Muscle of leg (tissue), 11 donors: ENCODE measurements around the gene AQP6. TPM values are rescaled to one million over a fixed set of nuclear protein-coding genes. Genes with fewer than 3 reads are reported as not detected.

Source experiments
- DNase-seq: peaks from one replicate; pipeline ENCODE4 v3.0.0; 2013
- H3K27ac ChIP-seq: one replicate; pipeline ENCODE4 v1.5.1; 2013; ENCODE audit warnings: mild to moderate bottlenecking, low read length, control low read depth
- H3K27me3 ChIP-seq: one replicate; pipeline ENCODE4 v1.6.1; 2013; ENCODE audit warnings: low read length; ENCODE audit not compliant: control insufficient read depth, insufficient read depth
- H3K36me3 ChIP-seq: one replicate; pipeline ENCODE4 v1.6.1; 2013; ENCODE audit warnings: low read length; ENCODE audit not compliant: control insufficient read depth, insufficient read depth
- H3K4me1 ChIP-seq: one replicate; pipeline ENCODE4 v1.6.1; 2013; ENCODE audit warnings: low read length; ENCODE audit not compliant: control insufficient read depth, insufficient read depth
- H3K4me3 ChIP-seq: one replicate; pipeline ENCODE4 v1.5.1; 2013; ENCODE audit warnings: low read length, control low read depth
- H3K9me3 ChIP-seq: replicated peaks from 2 replicates; pipeline ENCODE4 v1.6.1; 2013; ENCODE audit warnings: low read depth, low read length; ENCODE audit not compliant: control insufficient read depth
- WGBS: methylation state at CpG from one replicate; pipeline ENCODE4 v1.1.5; 2013; ENCODE audit warnings: missing lambda C conversion rate; ENCODE audit not compliant: insufficient coverage; 5-methylcytosine and 5-hydroxymethylcytosine counted together
- polyA plus RNA-seq, 8 donors: library from polyadenylated mRNA; unstranded; fragments of 120-200 nt; gene quantifications; one replicate each; pipeline versions ENCODE4 v1.2.1 to v1.2.3, GENCODE V29; 2013; ENCODE audit warnings: inconsistent platforms in 1 of 8, low replicate concordance in 1 of 8; ENCODE audit not compliant: insufficient read length in 8 of 8, insufficient read depth in 1 of 8
- total RNA-seq: library from RNA; stranded (reverse); fragments of 120-200 nt; gene quantifications from one replicate; pipeline ENCODE4 v1.2.4, GENCODE V29; 2013

The AQP6 gene
- total and polyA plus RNA-seq, 9 donors = 0.09 to 0.31 (median 0.14) TPM

DNA sequence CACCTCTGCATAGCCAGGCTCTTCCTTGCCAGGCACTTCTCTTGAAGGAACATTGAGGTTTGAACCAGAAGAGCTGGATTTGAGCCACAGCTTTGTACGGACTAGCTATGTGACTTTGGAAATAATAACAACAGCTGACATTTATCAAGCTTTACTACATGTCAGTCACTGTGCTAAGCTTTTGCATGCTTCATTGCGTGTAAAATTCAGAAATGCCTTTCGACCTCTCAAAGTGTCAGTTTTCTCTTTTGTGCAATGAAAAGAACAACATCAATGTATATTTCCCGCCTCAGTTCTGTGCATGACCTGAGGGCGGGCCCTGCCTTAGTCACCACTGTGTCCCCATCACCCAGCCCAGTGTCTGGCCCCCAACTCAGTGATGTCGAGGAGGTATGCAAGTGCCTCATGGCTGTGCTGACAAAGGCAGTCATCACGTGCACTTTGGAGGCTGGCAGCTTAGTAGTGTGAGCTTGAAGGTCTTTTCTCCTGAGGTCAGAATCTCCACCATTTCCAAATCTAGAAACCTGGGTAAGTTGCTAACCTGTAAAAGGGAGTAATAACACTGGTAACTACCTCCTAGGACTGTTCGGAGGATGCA, 40.1 kb upstream of the AQP6 start:
- Histone ChIP-seq H3K36me3 (no peaks in the 10 kb centered on the region), H3K27me3 (peaks cover 2% of the 10 kb centered on the region), H3K27ac (no peak overlapping the region), H3K4me3 (no peak overlapping the region), H3K9me3 (no peaks in the 10 kb centered on the region), H3K4me1 (no peaks in the 10 kb centered on the region)
- WGBS = 87% methylated on average over 4 of the region's 8 CpGs
- no peak for DNase-seq

DNA sequence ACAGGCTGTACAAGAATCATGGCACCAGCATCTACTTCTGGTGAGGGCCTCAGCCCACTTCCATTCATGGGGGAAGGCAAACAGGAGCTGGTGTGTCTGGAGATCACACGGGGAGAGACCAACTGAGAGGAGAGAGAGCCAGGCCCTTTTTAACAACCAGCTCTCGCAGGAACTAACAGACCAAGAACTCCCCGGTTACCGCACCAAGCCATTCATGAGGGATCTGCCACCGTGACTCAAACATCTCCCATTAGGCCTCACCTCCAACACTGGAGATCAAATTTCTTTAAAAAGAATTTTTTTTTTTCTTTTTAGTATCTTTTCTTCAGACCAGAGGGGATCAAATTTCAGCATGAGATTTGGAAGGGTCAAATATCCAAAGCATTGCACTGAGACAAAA, 39.0 kb upstream of the AQP6 start:
- H3K27ac ChIP-seq = no peak overlapping the region
- H3K4me3 ChIP-seq = no peak overlapping the region
- WGBS = 50% methylated on average over 5 of the region's 5 CpGs
- H3K4me1 ChIP-seq = no peaks in the 10 kb centered on the region
- H3K36me3 ChIP-seq = no peaks in the 10 kb centered on the region
- peaks cover 2% of the 10 kb centered on the region for H3K27me3 ChIP-seq
- no peak for DNase-seq
- H3K9me3 ChIP-seq = no peaks in the 10 kb centered on the region

DNA sequence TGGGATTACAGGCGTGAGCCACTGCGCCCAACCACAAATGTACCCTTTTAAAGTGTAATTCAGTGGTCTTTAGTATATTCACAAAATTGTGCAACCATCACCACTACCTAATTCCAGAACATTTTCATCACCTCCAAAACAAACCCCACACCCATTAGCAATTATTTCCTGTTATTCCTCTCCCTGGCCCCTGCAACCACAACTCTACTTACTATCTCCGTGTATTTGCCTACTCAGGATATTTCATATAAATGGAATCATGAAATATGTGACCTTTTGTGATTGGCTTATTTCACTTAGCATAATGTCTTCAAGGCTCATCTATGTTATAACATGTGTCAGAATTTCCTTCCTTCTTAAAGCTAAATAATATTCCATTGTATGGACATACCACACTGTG, 38.2 kb upstream of the AQP6 start:
- Histone ChIP-seq H3K4me3 (no peak overlapping the region), H3K27ac (no peak overlapping the region), H3K9me3 (no peaks in the 10 kb centered on the region), H3K27me3 (no peaks in the 10 kb centered on the region), H3K36me3 (no peaks in the 10 kb centered on the region), H3K4me1 (no peaks in the 10 kb centered on the region)
- DNase-seq = no peak
- no CpG with 5 or more reads among the region's 3 CpGs for WGBS

DNA sequence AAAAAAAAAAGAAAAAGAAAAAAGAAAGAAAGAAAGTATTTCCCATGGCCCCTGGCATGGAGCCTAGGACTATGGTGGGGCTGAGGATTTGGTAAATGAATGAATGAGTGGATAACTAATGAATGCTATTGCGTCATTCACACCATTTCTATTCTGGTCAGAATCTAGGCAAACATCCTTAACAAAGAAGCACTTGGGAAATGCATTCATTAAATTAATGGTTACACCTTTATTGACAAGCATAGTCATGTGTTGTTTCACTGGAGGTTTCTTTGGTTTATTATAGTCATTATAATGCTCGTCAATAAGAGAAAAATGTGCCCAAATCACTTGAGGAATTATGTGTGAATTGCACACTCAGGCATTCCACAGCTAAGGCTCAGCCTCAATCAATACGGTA, 35.8 kb upstream of the AQP6 start:
- no CpG with 5 or more reads among the region's 3 CpGs for WGBS
- H3K4me1 ChIP-seq = no peaks in the 10 kb centered on the region
- no peaks in the 10 kb centered on the region for H3K27me3 ChIP-seq
- no peak for DNase-seq
- H3K9me3 ChIP-seq = no peaks in the 10 kb centered on the region
- H3K4me3 ChIP-seq = no peak overlapping the region
- H3K36me3 ChIP-seq = no peaks in the 10 kb centered on the region
- H3K27ac ChIP-seq = no peak overlapping the region

GRCh38 chr12:49937639-49938300, 35.0 kb upstream of the AQP6 start:
- 76% methylated on average over 5 of the region's 8 CpGs for WGBS
- Histone ChIP-seq H3K4me3 (no peak overlapping the region), H3K27me3 (no peaks in the 10 kb centered on the region), H3K9me3 (no peaks in the 10 kb centered on the region), H3K27ac (no peak overlapping the region), H3K36me3 (no peaks in the 10 kb centered on the region), H3K4me1 (no peaks in the 10 kb centered on the region)
- no peak for DNase-seq

DNA sequence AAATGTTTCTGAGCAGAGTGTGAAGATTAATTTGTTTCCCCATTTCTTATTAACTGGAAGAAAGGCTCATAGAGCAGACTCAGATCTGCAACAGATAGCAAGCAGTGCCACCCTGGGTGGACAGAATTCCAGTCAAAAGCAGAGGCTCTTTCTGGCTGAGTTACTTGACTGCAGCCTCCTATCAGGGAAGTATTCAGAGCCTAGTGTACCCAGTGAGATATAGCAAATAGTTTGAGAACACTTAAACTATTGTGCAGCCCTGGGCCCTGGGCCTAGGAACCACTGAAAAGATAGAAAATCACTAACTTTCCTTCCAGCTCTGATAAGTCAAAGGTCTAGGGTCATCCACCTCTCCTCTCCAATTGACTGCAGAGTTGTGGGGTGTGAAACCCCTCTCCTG, 33.4 kb upstream of the AQP6 start:
- no peak overlapping the region for H3K27ac ChIP-seq
- H3K4me3 ChIP-seq = no peak overlapping the region
- DNase-seq = no peak
- H3K36me3 ChIP-seq = no peaks in the 10 kb centered on the region
- no peaks in the 10 kb centered on the region for H3K9me3 ChIP-seq
- H3K4me1 ChIP-seq = no peaks in the 10 kb centered on the region
- H3K27me3 ChIP-seq = peaks cover 12% of the 10 kb centered on the region

- DNase-seq = no peak
- H3K27ac ChIP-seq = no peak overlapping the region
- 63% methylated on average over 1 of the region's 1 CpG for WGBS
- no peaks in the 10 kb centered on the region for H3K9me3 ChIP-seq
- H3K27me3 ChIP-seq = peaks cover 14% of the 10 kb centered on the region
- no peak overlapping the region for H3K4me3 ChIP-seq
- no peaks in the 10 kb centered on the region for H3K36me3 ChIP-seq
- H3K4me1 ChIP-seq = no peaks in the 10 kb centered on the region
Measured at GRCh38 chr12:49939707-49940106, 33.0 kb upstream of the AQP6 start.

- Histone ChIP-seq H3K27me3 (peaks cover 16% of the 10 kb centered on the region), H3K9me3 (no peaks in the 10 kb centered on the region), H3K27ac (no peak overlapping the region), H3K4me3 (no peak overlapping the region), H3K36me3 (no peaks in the 10 kb centered on the region), H3K4me1 (peaks cover 2% of the 10 kb centered on the region)
- WGBS = 69% methylated on average over 10 of the region's 13 CpGs
- no peak for DNase-seq
Measured at GRCh38 chr12:49941556-49942511, 30.9 kb upstream of the AQP6 start.

DNA sequence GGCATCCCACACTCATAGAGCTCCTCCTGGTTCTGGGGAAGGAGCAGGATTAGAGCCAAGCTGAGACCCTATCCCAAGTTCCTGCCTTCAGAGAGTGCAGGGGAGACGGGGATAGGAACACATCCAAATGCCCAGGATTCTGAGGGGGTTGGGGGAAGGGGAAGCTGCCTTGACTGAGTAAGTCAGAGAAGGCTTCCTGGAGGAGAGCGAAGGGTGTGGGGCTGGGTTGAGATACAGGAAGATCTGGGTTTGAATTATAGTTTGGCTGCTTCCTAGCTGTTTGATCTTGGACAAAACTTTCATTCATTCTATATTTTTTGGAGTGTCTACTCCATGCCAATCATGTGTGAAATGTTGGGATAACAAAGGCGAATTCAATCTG, 30.2 kb upstream of the AQP6 start:
- Histone ChIP-seq H3K27ac (no peak overlapping the region), H3K27me3 (peaks cover 16% of the 10 kb centered on the region), H3K9me3 (no peaks in the 10 kb centered on the region), H3K4me1 (peaks cover 2% of the 10 kb centered on the region), H3K4me3 (no peak overlapping the region), H3K36me3 (no peaks in the 10 kb centered on the region)
- WGBS = 91% methylated on average over 2 of the region's 3 CpGs
- DNase-seq = no peak

- H3K27me3 ChIP-seq = peaks cover 16% of the 10 kb centered on the region
- 71% methylated on average over 10 of the region's 14 CpGs for WGBS
- H3K27ac ChIP-seq = no peak overlapping the region
Measured at GRCh38 chr12:49942921-49943624, 29.7 kb upstream of the AQP6 start.

More at GRCh38 chr12:49942921-49943624, 29.7 kb upstream of the AQP6 start:
- Histone ChIP-seq H3K36me3 (no peaks in the 10 kb centered on the region), H3K4me1 (peaks cover 2% of the 10 kb centered on the region), H3K9me3 (no peaks in the 10 kb centered on the region), H3K4me3 (no peak overlapping the region)
- no peak for DNase-seq
